ENCODE results near the gene TMEM74B. TPM values are rescaled to one million over a fixed set of nuclear protein-coding genes. Genes with fewer than 3 reads are reported as not detected.
"Not testable (repeated sequence)": the region's sequence is repeated elsewhere in the genome, so short reads cannot be mapped to it uniquely, and the experiment has no call there.

TMEM74B gene
- total RNA-seq, 2 donors from 2014 or later: not detected

DNA sequence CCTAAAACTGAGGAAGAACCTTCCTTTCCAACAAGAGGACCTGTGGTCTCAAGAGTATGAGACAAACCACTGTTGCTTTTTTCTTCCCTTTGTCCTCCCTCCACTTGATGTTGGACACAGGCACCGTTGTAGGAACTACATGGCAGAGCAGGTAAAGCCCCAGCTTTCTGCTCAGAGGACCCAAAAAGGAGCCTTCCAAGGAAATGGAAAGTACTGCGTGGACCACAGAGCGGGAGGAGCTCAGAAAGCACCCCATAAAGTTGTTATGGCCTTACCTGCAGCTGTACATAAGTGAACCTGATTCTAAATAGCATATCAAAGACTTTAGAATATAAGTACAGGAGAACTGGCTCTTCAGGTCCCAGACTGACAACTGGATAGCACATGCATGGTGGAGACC lies 29.4 kb downstream of the TMEM74B start:
- H3K4me1 ChIP-seq (ENCODE audit: control insufficient read depth in 1 of 2, low read depth in 2 of 2): no peaks in the 10 kb centered on the region
- H3K9me3 ChIP-seq: no peaks in the 10 kb centered on the region
- ATAC-seq (ENCODE audit: insufficient number of reproducible peaks, low FRiP score, low read depth) (no peak), DNase-seq (ENCODE audit: low spot score) (no peak)
- no peak overlapping the region for H3K27ac ChIP-seq
- H3K27me3 ChIP-seq (replicated peaks; ENCODE audit: insufficient read depth): no peaks in the 10 kb centered on the region
- TF ChIP-seq, protein P1, sequence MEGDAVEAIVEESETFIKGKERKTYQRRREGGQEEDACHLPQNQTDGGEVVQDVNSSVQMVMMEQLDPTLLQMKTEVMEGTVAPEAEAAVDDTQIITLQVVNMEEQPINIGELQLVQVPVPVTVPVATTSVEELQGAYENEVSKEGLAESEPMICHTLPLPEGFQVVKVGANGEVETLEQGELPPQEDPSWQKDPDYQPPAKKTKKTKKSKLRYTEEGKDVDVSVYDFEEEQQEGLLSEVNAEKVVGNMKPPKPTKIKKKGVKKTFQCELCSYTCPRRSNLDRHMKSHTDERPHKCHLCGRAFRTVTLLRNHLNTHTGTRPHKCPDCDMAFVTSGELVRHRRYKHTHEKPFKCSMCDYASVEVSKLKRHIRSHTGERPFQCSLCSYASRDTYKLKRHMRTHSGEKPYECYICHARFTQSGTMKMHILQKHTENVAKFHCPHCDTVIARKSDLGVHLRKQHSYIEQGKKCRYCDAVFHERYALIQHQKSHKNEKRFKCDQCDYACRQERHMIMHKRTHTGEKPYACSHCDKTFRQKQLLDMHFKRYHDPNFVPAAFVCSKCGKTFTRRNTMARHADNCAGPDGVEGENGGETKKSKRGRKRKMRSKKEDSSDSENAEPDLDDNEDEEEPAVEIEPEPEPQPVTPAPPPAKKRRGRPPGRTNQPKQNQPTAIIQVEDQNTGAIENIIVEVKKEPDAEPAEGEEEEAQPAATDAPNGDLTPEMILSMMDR (IDR thresholded peaks at IDR 0.05): no peak
- no peak overlapping the region for H3K4me3 ChIP-seq
- peaks cover 18% of the 10 kb centered on the region for H3K36me3 ChIP-seq

DNA sequence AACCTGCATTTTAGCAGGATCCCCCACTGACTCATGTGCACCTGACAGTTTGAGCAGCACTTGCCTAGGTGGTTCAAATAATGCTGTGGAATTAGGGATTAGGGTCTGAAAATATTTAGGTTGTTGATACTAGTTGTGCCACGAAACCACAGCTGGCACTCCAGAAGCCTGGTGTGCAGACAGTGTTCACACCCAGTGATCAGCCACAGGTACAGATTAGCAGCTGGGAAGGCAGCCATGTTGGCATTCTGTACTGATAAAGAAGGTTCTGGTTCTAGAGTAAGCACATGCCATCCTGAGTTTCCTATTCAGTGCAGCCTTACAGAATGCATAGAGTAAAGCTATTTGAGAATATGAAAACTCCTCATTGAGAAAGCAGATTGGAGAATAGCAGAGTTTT lies 30.1 kb downstream of the TMEM74B start:
- Histone ChIP-seq H3K36me3 (peaks cover 14% of the 10 kb centered on the region), H3K4me1 (ENCODE audit: control insufficient read depth in 1 of 2, low read depth in 2 of 2) (no peaks in the 10 kb centered on the region), H3K27ac (no peak overlapping the region), H3K9me3 (no peaks in the 10 kb centered on the region), H3K27me3 (replicated peaks; ENCODE audit: insufficient read depth) (no peaks in the 10 kb centered on the region), H3K4me3 (no peak overlapping the region)
- DNase-seq (ENCODE audit: low spot score) (no peak), ATAC-seq (ENCODE audit: insufficient number of reproducible peaks, low FRiP score, low read depth) (no peak)
- TF ChIP-seq, protein P1 (IDR thresholded peaks at IDR 0.05): no peak

DNA sequence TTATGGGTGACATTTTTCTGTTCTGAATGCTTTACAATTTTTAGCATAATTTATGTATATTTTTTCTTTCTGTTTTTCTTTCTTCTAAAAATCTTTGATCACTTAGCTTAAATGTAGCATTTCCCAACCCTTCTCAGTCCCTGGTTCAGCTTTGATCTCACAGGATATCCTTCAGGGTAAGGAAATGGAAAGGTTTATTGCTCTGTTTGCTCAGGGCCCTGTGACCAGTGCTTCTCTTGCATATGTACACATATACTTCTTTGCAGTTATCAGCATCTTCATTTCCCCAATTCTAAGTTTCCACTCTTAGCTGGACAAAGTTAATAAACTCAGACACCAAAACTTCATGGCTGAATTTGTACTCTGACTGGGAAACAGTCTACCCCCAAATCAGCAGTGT lies 30.6 kb downstream of the TMEM74B start:
- no peak overlapping the region for H3K4me3 ChIP-seq
- ATAC-seq (ENCODE audit: insufficient number of reproducible peaks, low FRiP score, low read depth): no peak
- no peaks in the 10 kb centered on the region for H3K4me1 ChIP-seq (ENCODE audit: control insufficient read depth in 1 of 2, low read depth in 2 of 2)
- no peak overlapping the region for H3K27ac ChIP-seq
- DNase-seq (ENCODE audit: low spot score): no peak
- H3K36me3 ChIP-seq: peaks cover 10% of the 10 kb centered on the region
- TF ChIP-seq, protein P1 (IDR thresholded peaks at IDR 0.05): no peak
- H3K9me3 ChIP-seq: no peaks in the 10 kb centered on the region
- H3K27me3 ChIP-seq (replicated peaks; ENCODE audit: insufficient read depth): no peaks in the 10 kb centered on the region

DNA sequence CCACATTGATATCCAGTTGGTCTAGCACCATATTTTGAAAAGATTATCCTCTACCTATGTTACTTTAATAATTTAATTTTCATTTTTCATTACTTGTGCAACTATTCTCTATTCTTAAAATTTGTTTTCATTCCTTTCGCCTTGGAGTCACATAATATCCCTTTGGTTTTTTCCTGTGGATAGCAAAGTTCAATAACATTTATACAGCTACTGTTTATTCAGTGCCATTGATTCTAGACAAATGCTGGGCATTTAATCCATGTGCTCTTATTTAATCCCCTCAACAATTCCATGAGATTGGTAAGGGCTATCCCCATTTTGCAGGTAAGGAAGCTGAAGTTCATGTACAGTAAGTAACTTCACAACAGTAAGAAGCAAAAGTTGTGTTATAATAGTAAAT lies 33.8 kb downstream of the TMEM74B start:
- Histone ChIP-seq H3K27ac (no peak overlapping the region), H3K27me3 (replicated peaks; ENCODE audit: insufficient read depth) (no peaks in the 10 kb centered on the region), H3K36me3 (peaks cover 30% of the 10 kb centered on the region), H3K4me3 (no peak overlapping the region), H3K9me3 (no peaks in the 10 kb centered on the region), H3K4me1 (ENCODE audit: control insufficient read depth in 1 of 2, low read depth in 2 of 2) (no peaks in the 10 kb centered on the region)
- no peak for DNase-seq (ENCODE audit: low spot score)
- no peak for ATAC-seq (ENCODE audit: insufficient number of reproducible peaks, low FRiP score, low read depth)
- TF ChIP-seq, protein P1 (IDR thresholded peaks at IDR 0.05): no peak

DNA sequence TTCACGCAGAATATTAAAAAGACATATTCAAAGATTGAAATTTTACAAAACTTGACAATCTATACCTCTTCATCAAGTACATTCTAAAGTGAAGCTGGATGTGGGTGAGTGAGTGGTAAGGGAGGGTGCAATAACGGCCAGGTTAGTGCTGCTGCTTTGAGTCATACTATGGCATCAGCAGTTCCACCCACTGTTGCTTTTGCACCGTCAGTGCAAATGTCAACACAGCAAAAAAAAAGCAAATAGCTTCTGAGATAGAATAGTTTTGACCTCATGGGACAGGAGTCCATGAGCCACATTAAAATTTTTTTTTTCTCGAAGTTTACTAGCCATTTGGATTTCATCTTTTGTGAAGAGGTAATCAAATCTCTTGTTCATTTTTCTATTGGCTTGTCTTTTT lies 34.6 kb downstream of the TMEM74B start:
- no peak for ATAC-seq (ENCODE audit: insufficient number of reproducible peaks, low FRiP score, low read depth)
- Histone ChIP-seq H3K27me3 (replicated peaks; ENCODE audit: insufficient read depth) (no peaks in the 10 kb centered on the region), H3K36me3 (peaks cover 29% of the 10 kb centered on the region), H3K4me1 (ENCODE audit: control insufficient read depth in 1 of 2, low read depth in 2 of 2) (no peaks in the 10 kb centered on the region), H3K27ac (no peak overlapping the region), H3K9me3 (no peaks in the 10 kb centered on the region), H3K4me3 (no peak overlapping the region)
- TF ChIP-seq, protein P1 (IDR thresholded peaks at IDR 0.05): no peak
- DNase-seq (ENCODE audit: low spot score): no peak

DNA sequence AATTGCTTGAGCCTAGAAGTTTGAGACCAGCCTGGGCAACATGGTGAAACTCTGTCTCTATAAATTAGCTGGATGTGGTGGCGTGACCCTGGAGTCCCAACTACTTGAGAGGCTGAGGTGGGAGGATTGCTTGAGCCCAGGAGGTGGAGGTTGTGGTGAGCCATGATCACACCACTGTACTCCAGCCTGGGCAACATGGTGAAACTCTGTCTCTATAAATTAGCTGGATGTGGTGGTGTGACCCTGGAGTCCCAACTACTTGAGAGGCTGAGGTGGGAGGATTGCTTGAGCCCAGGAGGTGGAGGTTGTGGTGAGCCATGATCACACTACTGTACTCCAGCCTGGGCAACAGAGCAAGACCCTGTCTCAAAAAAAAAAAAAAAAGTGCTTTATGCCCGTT lies 35.0 kb downstream of the TMEM74B start:
- ATAC-seq (ENCODE audit: insufficient number of reproducible peaks, low FRiP score, low read depth); H3K27me3 ChIP-seq (replicated peaks; ENCODE audit: insufficient read depth); H3K4me1 ChIP-seq (ENCODE audit: control insufficient read depth in 1 of 2, low read depth in 2 of 2); H3K9me3 ChIP-seq; H3K27ac ChIP-seq; DNase-seq (ENCODE audit: low spot score); H3K4me3 ChIP-seq: not testable (repeated sequence)
- H3K36me3 ChIP-seq: peaks cover 25% of the 10 kb centered on the region
